Occipital lobe (tissue), 3 donors: ENCODE measurements around the gene RBL1. TPM values are rescaled to one million over a fixed set of nuclear protein-coding genes. Genes with fewer than 3 reads are reported as not detected.

Experiments
- DNase-seq: peaks from one replicate; lab custom pipeline; 2025; lab: John Stamatoyannopoulos, UW
- small RNA-seq: library from RNA; depleted of rRNA; stranded (forward); fragments of <200 nt; gene quantifications from one replicate; pipeline ENCODE3, GENCODE V24; 2014
- total RNA-seq: library from RNA; depleted of rRNA; stranded (reverse); fragments of >200 nt; gene quantifications from one replicate; pipeline ENCODE4 v1.2.3, GENCODE V29; 2014

Gene RBL1
- total RNA-seq, 1 donor from 2014 or later: 28.5 TPM

- peak; percentile 98 for DNase-seq
Measured at GRCh38 chr20:36951198-36951978, 144.4 kb downstream of the RBL1 start, which contains the start of gene SAMHD1. Gene SAMHD1 (minus strand): TSS chr20:36951708. CDS start chr20:36951643, 65 bp downstream.

- DNase-seq: no peak
Measured at GRCh38 chr20:36950414-36951197, 145.2 kb downstream of the RBL1 start.

Small RNAs within 50 kb of the gene (small RNA-seq; reads per million reads assigned to genes)
- gene RPS3AP3: not detected

Other genes starting within 250 kb of the RBL1 start
- 0.31 TPM for gene TLDC2, start 219.9 kb downstream of the RBL1 start, total RNA-seq
- 26.7 TPM for gene SAMHD1, start 144.3 kb downstream of the RBL1 start, total RNA-seq
- 105 TPM for gene RPN2, start 83.3 kb upstream of the RBL1 start, total RNA-seq
- 3.0 TPM for gene MROH8, start 83.6 kb upstream of the RBL1 start, total RNA-seq
- not detected for gene GHRH, start 165.8 kb upstream of the RBL1 start, total RNA-seq
- 9.2 TPM for gene MANBAL, start 193.7 kb upstream of the RBL1 start, total RNA-seq